NB4 (cell line): ENCODE data around the gene ITGA1.

Experiments
- MYC ChIP-seq: IDR thresholded peaks from 2 replicates; pipeline ENCODE4 v1.6.1; 2011; ENCODE audit warnings: low read depth, low read length
- POLR2A ChIP-seq: IDR thresholded peaks from 2 replicates; pipeline ENCODE4 v1.6.1; 2011; ENCODE audit warnings: mild to moderate bottlenecking; ENCODE audit not compliant: insufficient read length; ENCODE audit errors: extremely low read depth
- TF ChIP-seq, protein P1 (sequence below): IDR thresholded peaks from one replicate; pipeline ENCODE4 v1.5.1; 2012; ENCODE audit warnings: low read depth, low read length

DNA sequence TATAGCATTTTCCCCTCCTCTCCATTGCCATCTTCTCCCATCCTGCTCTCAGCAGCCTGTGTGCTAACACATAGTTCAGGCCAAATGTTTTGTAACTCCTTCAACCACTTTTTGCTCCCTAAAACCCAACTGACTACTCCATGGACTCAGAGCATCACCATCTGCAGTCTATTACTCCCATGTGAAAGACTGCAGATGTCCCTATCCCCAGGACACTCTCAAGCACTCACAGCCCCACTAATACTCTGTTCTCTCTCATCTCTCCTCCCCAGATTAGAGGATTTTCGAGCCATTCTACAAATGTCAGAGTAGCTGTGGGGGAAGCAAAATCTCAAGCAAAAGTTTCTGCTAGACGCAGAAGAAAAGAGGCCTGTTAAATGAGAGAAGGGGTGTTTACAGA is 99.3 kb downstream of the ITGA1 start:
- no peak for TF ChIP-seq POLR2A
- TF ChIP-seq, protein P1, sequence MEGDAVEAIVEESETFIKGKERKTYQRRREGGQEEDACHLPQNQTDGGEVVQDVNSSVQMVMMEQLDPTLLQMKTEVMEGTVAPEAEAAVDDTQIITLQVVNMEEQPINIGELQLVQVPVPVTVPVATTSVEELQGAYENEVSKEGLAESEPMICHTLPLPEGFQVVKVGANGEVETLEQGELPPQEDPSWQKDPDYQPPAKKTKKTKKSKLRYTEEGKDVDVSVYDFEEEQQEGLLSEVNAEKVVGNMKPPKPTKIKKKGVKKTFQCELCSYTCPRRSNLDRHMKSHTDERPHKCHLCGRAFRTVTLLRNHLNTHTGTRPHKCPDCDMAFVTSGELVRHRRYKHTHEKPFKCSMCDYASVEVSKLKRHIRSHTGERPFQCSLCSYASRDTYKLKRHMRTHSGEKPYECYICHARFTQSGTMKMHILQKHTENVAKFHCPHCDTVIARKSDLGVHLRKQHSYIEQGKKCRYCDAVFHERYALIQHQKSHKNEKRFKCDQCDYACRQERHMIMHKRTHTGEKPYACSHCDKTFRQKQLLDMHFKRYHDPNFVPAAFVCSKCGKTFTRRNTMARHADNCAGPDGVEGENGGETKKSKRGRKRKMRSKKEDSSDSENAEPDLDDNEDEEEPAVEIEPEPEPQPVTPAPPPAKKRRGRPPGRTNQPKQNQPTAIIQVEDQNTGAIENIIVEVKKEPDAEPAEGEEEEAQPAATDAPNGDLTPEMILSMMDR, result no peak
- no peak for TF ChIP-seq MYC
